HCT116 (cell line): ENCODE results near the gene SLX1A.

ENCODE experiments used
- CEBPB ChIP-seq: IDR thresholded peaks from 2 replicates; pipeline ENCODE4 v1.6.1; 2012; ENCODE audit warnings: low read depth
- EZH2 ChIP-seq: fragments of 200-600 bp; sonication (generic); IDR thresholded peaks from 2 replicates; pipeline ENCODE4 v1.6.1; 2017; ENCODE audit warnings: antibody characterized with exemption, mixed run types
- SP1 ChIP-seq: IDR thresholded peaks from 2 replicates; pipeline ENCODE4 v1.6.1; 2012; ENCODE audit warnings: low read depth

- TF ChIP-seq EZH2 (no peak), CEBPB (no peak), SP1 (no peak)
These were observed 36.5 kb upstream of the SLX1A start for GRCh38 chr16:30157214-30157613.
